CD4-positive, alpha-beta T cell treated with Interleukin-15 for 1 hour (primary cell): Measurements from ENCODE around the gene ARL16.

Experiments
- DNase-seq: peaks from one replicate; pipeline ENCODE4 v3.0.0-alpha.2; 2020

ARL16 gene, protein sequence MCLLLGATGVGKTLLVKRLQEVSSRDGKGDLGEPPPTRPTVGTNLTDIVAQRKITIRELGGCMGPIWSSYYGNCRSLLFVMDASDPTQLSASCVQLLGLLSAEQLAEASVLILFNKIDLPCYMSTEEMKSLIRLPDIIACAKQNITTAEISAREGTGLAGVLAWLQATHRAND

GRCh38 chr17:81683584-81684441, at the start of gene ARL16, which contains the start of gene HGS:
ARL16 (minus strand) TSS chr17:81683797; CDS start chr17:81683753, 44 bp downstream.
HGS (plus strand) TSS chr17:81684011; CDS start chr17:81684067, 56 bp downstream.
- peak; percentile 97 for DNase-seq

DNA sequence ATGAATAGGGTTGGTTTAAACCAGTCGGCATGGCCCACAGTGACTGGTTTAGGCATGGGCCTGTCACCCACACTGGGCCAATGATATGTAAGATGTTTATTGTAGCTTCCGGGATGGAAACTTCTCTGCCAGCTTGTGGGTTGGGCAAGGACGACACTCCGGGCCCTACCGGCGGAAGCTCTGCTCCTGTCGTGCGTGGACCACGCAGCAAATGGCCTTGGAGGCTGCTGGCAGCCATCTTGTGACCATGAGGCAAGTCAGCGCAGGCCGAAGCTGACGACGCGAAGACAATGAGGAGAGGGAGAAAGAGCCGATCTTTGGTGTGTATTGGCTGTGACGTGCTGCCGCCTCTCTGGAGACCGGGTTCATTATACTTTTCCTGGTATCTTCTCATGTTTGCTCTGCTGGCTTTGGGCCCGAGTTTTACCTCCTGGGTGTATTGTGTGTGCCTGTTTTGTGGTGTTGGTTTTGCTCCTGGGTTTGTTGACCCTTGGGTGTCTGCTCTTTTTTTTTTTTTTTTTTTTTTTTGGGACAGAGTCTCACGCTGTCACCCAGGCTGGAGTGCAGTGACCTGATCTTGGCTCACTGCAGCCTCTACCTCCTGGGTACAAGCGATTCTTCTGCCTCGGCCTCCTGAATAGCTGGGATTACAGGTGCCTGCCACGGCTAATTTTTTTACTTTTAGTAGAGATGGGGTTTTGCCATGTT, 43.9 kb upstream of the ARL16 start:
- DNase-seq: no peak

DNA sequence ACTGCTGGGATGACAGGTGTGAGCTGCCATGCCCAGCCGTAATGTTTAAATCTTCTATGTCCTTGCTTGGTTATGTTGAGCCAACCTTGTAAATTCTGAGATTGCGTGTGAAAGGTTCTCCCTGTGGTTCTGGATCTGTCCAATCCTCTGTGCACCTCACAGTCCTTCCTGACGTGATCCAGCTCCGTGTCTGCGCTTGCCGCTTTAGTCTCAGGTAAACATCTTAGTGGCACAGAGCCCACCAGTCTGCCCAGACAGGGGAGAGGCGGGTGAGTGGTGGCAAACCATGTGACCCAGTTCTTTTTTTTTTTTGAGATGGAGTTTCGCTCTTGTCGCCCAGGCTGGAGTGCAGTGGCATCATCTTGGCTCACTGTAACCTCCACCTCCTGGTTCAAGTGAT, 42.4 kb upstream of the ARL16 start:
- DNase-seq: no peak

DNA sequence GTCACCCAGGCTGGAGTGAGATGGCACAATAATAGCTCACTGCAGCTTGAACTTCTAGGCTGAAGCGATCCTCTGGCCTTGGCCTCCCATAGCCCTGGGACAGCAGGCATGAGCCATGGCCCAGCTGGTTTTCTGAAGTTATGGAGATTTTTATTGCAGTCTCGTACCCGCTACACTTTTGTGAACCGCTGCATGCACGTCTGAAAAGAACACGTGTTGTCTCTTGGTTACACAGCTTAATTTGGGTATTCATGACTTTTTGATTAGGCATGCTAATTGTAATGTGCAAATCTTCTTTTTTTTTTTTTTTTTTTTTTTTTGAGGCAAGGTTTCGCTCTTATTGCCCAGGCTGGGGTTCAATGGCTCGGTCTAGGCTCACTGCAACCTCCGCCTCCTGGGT, 41.8 kb upstream of the ARL16 start:
- no peak for DNase-seq

DNA sequence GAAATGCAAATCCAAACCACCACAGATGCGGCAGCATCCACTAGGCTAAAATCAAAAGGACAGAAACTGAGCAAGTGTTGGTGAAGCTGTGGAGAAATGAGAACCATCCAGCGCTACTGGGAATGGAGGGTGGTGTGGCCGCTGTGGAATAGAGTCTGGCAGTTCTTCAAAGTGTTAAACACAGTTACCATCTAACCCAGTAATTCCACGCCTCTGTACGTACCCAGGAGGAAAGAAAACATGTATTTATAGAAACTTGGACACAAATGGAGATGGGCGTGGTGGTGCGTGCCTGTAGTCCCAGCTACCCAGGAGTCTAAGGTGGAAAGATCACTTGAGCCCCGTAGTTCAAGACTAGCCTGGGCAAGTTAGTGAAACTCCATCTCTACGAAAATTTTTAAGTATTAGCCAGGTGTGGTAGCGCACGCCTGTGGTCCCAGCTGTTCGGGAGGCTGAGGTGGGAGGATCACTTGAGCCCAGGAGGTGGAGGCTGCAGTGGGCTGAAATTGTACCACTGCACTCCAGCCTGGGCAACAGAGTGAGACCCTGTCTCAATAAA, 40.1 kb upstream of the ARL16 start:
- no peak for DNase-seq

DNA sequence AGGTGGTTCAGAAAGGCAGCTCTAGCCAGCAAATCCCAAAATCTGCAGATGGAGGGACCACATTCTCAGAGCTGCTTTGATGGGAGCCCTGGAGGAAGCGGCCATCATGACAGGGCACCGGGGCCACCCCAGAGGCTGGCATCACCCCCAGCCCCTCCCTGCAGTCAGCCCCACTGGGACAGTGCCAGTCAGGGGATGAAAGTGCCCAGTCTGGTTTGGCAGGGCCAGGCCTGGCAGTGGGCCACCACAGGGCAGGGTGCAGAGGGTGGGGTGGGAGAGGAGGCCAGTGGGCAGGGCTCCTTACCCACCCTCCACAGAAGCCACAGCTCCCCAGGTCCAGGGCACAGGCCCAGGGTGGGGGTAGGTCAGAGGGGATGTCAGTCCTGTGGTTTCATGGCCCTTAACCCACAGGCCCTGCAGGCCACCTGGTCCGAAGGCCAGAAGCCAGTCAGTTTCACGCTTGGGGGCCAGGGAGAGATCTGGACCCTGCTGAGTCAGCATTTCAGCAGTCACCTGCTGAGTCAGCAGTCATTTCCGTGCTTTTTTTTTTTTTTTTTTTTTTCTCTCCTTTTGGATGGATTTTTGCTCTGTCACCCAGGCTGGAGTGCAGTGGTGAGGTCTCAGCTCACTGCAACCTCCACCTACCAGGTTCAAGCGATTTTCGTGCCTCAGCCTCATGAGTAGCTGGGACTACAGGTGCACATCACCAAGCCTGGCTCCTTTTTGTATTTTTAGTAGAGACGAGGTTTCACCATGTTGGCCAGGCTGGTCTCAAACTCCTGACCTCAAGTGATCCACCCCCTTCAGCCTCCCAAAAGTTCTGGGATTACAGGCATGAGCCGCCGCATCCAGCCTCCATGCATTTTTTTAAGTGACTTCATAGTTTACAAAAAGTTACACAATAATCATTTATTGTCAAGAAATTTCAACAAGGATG, 38.9 kb upstream of the ARL16 start:
- DNase-seq: no peak

- no peak for DNase-seq
Measured at GRCh38 chr17:81720267-81721071, 36.9 kb upstream of the ARL16 start.

- no peak for DNase-seq
Measured at GRCh38 chr17:81719410-81720266, 36.0 kb upstream of the ARL16 start.

- DNase-seq: no peak
Measured at GRCh38 chr17:81717766-81718089, 34.1 kb upstream of the ARL16 start.

GRCh38 chr17:81717049-81717765, 33.6 kb upstream of the ARL16 start:
- DNase-seq: no peak

GRCh38 chr17:81716674-81716996, 33.0 kb upstream of the ARL16 start:
- no peak for DNase-seq

- DNase-seq: no peak
Measured at GRCh38 chr17:81715872-81716673, 32.5 kb upstream of the ARL16 start.

DNA sequence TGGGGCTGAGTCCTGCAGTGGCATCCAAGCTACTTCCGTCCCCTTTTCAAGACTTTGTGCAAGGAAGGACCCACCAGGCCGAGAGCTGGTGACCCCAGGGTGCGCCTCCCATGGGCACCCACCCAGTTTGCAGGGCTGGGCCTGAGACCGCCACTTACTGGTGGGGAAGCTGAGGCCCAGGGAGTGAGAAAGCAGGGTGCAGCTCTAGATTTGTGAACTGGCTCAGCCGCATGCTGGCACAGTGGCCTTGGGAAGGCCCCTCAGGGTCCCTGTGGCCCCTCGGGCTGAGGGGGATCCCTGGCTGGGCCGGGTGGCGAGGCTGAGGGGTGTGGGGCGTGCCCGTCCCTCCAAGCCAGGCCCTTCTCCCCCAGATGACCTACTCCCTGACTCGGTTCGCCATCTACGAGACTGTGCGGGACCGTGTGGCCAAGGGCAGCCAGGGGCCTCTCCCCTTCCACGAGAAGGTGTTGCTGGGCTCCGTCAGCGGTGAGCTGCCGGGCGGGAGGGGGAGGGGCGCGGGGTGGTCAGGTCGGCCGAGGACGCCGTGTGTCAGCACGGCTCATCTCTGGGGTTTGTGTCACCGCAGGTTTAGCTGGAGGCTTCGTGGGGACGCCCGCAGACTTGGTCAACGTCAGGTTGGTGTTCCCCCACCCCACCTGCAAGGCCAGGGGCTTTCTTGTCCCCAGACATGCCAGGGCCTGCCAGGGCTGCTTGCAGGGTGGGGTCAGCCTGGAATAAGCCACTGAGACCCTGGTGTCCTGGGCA, 31.7 kb upstream of the ARL16 start:
- DNase-seq: no peak

DNA sequence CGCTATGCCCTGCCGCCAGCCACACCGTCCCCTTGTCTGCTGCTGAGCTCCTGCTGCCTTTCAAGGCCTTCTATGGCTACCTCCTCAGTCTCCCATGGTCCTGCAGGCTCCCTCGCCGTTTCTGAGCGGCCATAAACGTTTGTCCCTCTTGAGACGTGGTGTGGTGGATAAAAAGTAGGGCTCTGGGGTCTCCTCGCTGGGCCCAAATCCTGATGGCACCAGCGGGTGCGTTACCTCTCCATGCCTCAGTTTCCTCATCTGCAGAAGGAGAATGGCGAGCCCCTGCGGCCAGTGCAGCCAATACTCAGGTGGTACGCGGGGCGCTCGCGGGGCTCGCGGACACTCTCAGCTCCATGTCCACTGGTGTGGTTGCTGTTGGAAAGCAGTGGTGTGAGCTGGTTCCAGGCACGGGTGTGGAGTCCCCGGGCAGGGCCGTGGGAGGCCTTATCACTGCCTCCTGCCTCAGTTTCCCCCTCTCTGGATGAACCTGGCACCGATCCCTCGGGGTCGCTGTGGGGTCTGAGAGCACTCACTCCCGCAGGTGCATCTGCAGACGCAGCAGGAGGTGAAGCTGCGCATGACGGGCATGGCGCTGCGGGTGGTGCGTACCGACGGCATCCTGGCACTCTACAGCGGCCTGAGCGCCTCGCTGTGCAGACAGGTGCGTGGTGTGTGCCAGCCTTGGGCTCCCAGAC, 31.0 kb upstream of the ARL16 start:
- no peak for DNase-seq

DNA sequence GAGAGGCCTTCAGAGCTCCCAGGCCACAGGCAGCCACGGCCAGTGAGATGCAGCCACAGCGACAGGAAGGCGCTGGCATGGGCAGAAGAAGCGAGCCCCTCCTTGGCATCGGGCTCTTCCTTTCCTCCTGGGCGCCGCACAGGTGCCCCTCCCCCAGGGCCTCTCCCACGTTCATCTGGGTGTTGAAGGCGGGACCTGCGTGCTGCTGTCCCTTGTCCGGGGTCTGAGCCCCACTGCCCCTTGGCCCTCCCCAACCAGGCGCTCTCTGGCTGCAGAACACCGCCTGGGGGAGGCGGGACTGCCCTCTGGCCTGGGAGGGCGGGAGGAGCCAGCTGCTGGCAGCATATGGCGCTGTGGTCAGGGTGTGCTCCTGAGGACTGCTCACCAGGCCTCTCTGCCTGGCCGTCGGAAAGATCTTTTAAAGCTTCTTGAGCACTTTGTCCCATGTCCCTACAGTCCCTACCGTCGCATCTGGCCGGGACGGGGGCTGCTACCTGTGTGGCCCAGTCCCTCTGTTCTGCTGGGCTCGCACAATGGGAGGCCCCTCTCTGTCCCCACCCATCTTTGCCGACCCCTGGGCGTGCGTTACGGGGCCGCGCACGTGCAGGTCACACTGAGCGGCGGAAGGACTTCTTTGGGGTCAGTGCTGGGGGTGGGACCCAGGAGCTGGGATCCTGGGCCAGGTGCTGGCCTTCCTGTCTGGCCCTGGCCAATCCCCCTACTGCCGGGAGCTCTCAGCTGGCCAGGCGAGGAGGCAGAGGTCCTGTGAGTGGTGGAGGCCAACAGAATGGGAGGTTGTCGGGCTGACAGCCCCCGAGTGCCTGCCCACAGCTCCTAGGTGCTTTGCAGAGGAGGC, 30.2 kb upstream of the ARL16 start:
- DNase-seq: no peak

DNA sequence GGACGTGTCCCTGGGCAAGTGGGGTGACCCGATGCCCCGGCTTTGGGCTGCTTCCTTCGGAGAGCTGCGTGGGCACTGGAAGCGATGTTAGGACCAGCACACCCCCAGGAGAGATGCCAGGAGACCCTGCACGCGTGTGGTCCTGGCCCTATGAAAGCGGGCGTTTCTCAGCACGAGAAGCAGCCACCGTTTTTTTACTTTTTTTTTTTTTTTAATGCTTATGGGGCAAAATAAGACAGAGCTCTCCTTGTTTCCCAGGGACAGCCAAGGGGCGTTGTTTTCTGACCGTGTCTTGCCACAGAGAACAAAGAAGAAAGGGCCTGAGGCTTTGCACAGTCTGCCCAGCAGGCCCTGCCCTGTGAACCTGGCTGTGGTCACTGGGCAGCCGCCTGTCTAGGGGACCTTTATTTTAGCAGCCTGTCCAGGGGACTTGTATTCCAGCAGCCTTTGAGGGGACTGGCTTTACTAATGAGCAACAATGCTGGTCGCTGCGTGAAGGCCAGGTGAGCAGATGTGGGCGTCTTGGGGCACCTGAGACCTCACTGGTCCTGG, 29.5 kb upstream of the ARL16 start:
- no peak for DNase-seq
